H9 (cell line): Measurements from ENCODE around the gene PLCXD3. TPM values are rescaled to one million over a fixed set of nuclear protein-coding genes. Genes with fewer than 3 reads are reported as not detected.

ENCODE experiments used
- DNase-seq: peaks from one replicate; pipeline ENCODE4 v3.0.0-alpha.2; 2017
- H2AFZ ChIP-seq: one replicate; pipeline ENCODE4 v1.6.1; 2013; ENCODE audit warnings: mild to moderate bottlenecking, low read length, control low read depth, moderate library complexity
- H2AK5ac ChIP-seq: 2 replicates; pipeline ENCODE4 v1.6.1; 2013; ENCODE audit warnings: low read length, control low read depth, mixed read lengths; ENCODE audit not compliant: insufficient read length
- H2BK120ac ChIP-seq: one replicate; pipeline ENCODE4 v1.6.1; 2013; ENCODE audit warnings: low read depth, mild to moderate bottlenecking, low read length, control low read depth, inconsistent platforms; ENCODE audit not compliant: poor library complexity, severe bottlenecking
- H2BK12ac ChIP-seq: 2 replicates; pipeline ENCODE4 v1.6.1; 2013; ENCODE audit warnings: low read length, control low read depth, mixed read lengths, low read depth; ENCODE audit not compliant: insufficient read length
- H2BK15ac ChIP-seq: 2 replicates; pipeline ENCODE4 v1.6.1; 2013; ENCODE audit warnings: low read depth, low read length, control low read depth
- H2BK20ac ChIP-seq: one replicate; pipeline ENCODE4 v1.6.1; 2013; ENCODE audit warnings: low read depth, mild to moderate bottlenecking, low read length, control low read depth, inconsistent platforms; ENCODE audit not compliant: poor library complexity, severe bottlenecking
- H2BK5ac ChIP-seq: 2 replicates; pipeline ENCODE4 v1.6.1; 2013; ENCODE audit warnings: low read length, control low read depth, mixed read lengths; ENCODE audit not compliant: insufficient read length
- H3K14ac ChIP-seq: 2 replicates; pipeline ENCODE4 v1.6.1; 2013; ENCODE audit warnings: low read length, control low read depth; ENCODE audit not compliant: insufficient read depth
- H3K18ac ChIP-seq: 2 replicates; pipeline ENCODE4 v1.6.1; 2013; ENCODE audit warnings: low read depth, mild to moderate bottlenecking, mixed read lengths, low read length, control low read depth; ENCODE audit not compliant: insufficient read length
- H3K23ac ChIP-seq: 2 replicates; pipeline ENCODE4 v1.6.1; 2013; ENCODE audit warnings: low read length, control low read depth, mixed read lengths, low read depth; ENCODE audit not compliant: insufficient read length
- H3K23me2 ChIP-seq: 2 replicates; pipeline ENCODE4 v1.6.1; 2013; ENCODE audit warnings: low read depth, mild to moderate bottlenecking, mixed read lengths, low read length, control low read depth; ENCODE audit not compliant: insufficient read length, poor library complexity, severe bottlenecking
- H3K27ac ChIP-seq: 2 replicates; pipeline ENCODE4 v1.5.1; 2013; ENCODE audit warnings: low read length, control low read depth, mixed read lengths, low read depth; ENCODE audit not compliant: insufficient read length
- H3K27me3 ChIP-seq: 2 replicates; pipeline ENCODE4 v1.6.1; 2013; ENCODE audit warnings: low read length, control low read depth, inconsistent platforms; ENCODE audit not compliant: insufficient read depth
- H3K4ac ChIP-seq: 2 replicates; pipeline ENCODE4 v1.6.1; 2013; ENCODE audit warnings: low read depth, mild to moderate bottlenecking, control low read depth, inconsistent platforms, low read length, moderate library complexity
- H3K4me1 ChIP-seq: 2 replicates; pipeline ENCODE4 v1.6.1; 2013; ENCODE audit warnings: low read length, control low read depth, inconsistent platforms; ENCODE audit not compliant: insufficient read depth
- H3K4me2 ChIP-seq: 2 replicates; pipeline ENCODE4 v1.6.1; 2013; ENCODE audit warnings: low read length, control low read depth, mixed read lengths; ENCODE audit not compliant: insufficient read length, insufficient read depth
- H3K56ac ChIP-seq: 2 replicates; pipeline ENCODE4 v1.6.1; 2013; ENCODE audit warnings: low read depth, mild to moderate bottlenecking, mixed read lengths, low read length, control low read depth; ENCODE audit not compliant: insufficient read length
- H3K79me1 ChIP-seq: 2 replicates; pipeline ENCODE4 v1.6.1; 2013; ENCODE audit warnings: low read depth, mild to moderate bottlenecking, moderate library complexity, low read length, control low read depth, inconsistent platforms; ENCODE audit not compliant: insufficient read depth, poor library complexity, severe bottlenecking
- H3K79me2 ChIP-seq: 2 replicates; pipeline ENCODE4 v1.6.1; 2013; ENCODE audit warnings: low read length, control low read depth, inconsistent platforms; ENCODE audit not compliant: insufficient read depth
- H3K9ac ChIP-seq: 2 replicates; pipeline ENCODE4 v1.6.1; 2013; ENCODE audit warnings: low read length, control low read depth, mixed read lengths; ENCODE audit not compliant: insufficient read length; ENCODE audit errors: extremely low read depth
- H3K9me3 ChIP-seq: one replicate; pipeline ENCODE4 v1.6.1; 2013; ENCODE audit warnings: low read depth, low read length, inconsistent platforms; ENCODE audit not compliant: control insufficient read depth
- H3T11ph ChIP-seq: one replicate; pipeline ENCODE4 v1.6.1; 2013; ENCODE audit warnings: mild to moderate bottlenecking, low read length, control low read depth, inconsistent platforms
- H4K20me1 ChIP-seq: one replicate; pipeline ENCODE4 v1.6.1; 2013; ENCODE audit not compliant: control insufficient read depth, insufficient read length, insufficient read depth
- H4K5ac ChIP-seq: 2 replicates; pipeline ENCODE4 v1.6.1; 2013; ENCODE audit warnings: low read depth, mild to moderate bottlenecking, mixed read lengths, low read length, control low read depth; ENCODE audit not compliant: insufficient read length
- H4K8ac ChIP-seq: replicated peaks from 2 replicates; pipeline ENCODE4 v1.6.1; 2013; ENCODE audit warnings: low read length, control low read depth, mixed read lengths, low read depth; ENCODE audit not compliant: insufficient read length
- H4K91ac ChIP-seq: 2 replicates; pipeline ENCODE4 v1.6.1; 2013; ENCODE audit warnings: low read depth, mild to moderate bottlenecking, moderate library complexity, mixed read lengths, low read length, control low read depth; ENCODE audit not compliant: insufficient read length
- H3K27ac Mint-ChIP-seq, 3 experiments: 2 replicates in 2 of 3; 3 replicates in 1 of 3; pipeline ENCODE4 v1.8.0; 2020 to 2021; ENCODE audit warnings: mixed read lengths in 3 of 3, mild to moderate bottlenecking in 1 of 3, moderate library complexity in 1 of 3
- H3K27me3 Mint-ChIP-seq: 2 replicates; pipeline ENCODE4 v1.8.0; 2021; ENCODE audit warnings: low read depth, mild to moderate bottlenecking, moderate library complexity, mixed read lengths
- H3K36me3 Mint-ChIP-seq, 3 experiments: 2 replicates in 2 of 3; 3 replicates in 1 of 3; pipeline ENCODE4 v1.8.0; 2020 to 2021; ENCODE audit warnings: low read depth in 3 of 3, mixed read lengths in 3 of 3; ENCODE audit not compliant: insufficient read depth in 1 of 3
- H3K4me1 Mint-ChIP-seq, 2 experiments: 2 replicates each; pipeline ENCODE4 v1.8.0; 2020; ENCODE audit warnings: mixed read lengths in 2 of 2
- H3K4me3 Mint-ChIP-seq, 2 experiments: 2 replicates in 1 of 2; 3 replicates in 1 of 2; pipeline ENCODE4 v1.8.0; 2020 to 2021; ENCODE audit warnings: mild to moderate bottlenecking in 2 of 2, mixed read lengths in 2 of 2, moderate library complexity in 1 of 2
- H3K9me3 Mint-ChIP-seq, 2 experiments: 2 replicates in 1 of 2; 3 replicates in 1 of 2; pipeline ENCODE4 v1.8.0; 2020; ENCODE audit warnings: mild to moderate bottlenecking in 2 of 2, mixed read lengths in 2 of 2, moderate library complexity in 1 of 2
- WGBS: extraction: QIAGEN DNeasy Blood & Tissue Kit; methylation state at CpG from one replicate; pipeline ENCODE4 v1.1.7; 2013; ENCODE audit warnings: missing lambda C conversion rate, low lambda C conversion rate, mixed read lengths; ENCODE audit not compliant: insufficient read length; ENCODE audit errors: extremely low coverage; 5-methylcytosine and 5-hydroxymethylcytosine counted together
- total RNA-seq: library from RNA; stranded (reverse); gene quantifications from 2 replicates; pipeline ENCODE4 v1.2.1, GENCODE V29; 2021
- TF ChIP-seq, protein P1 (sequence below): fragments of 200-600 bp; sonication (generic); conservative IDR thresholded peaks from 3 replicates; pipeline ENCODE4 v1.8.0; 2021; ENCODE audit warnings: antibody characterized with exemption, mild to moderate bottlenecking

Gene PLCXD3
- total RNA-seq, 1 experiment from 2014 or later = not detected

DNA sequence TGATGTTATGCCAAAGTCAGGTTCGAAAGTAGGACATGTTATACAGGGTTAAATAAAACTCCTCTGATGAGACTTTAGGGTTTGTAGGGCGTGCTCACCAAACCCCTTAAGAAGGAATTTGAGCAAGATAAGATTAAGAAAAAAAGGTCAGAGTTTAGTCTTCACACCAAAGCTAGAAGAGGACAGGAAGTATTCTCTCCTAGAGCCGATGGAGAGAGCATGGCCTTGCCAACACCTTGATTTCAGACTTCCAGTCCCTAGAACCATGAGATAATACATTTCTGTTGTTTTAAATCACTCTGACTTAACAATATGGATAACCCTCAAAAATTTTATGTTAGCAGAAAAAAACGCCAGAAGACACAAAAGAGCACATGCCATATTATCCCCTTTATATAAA, 16.3 kb upstream of the PLCXD3 start:
- no CpG with 5 or more reads among the region's 4 CpGs for WGBS
- Histone ChIP-seq H3K14ac (no peak overlapping the region), H2BK120ac (no peak overlapping the region), H2BK15ac (no peak overlapping the region), H3K4ac (no peak overlapping the region), H3K56ac (no peak overlapping the region), H3K23me2 (no peaks in the 10 kb centered on the region), H2BK5ac (no peak overlapping the region), H3K79me1 (no peaks in the 10 kb centered on the region), H4K5ac (no peak overlapping the region), H3K4me2 (no peak overlapping the region), H3K27me3 (no peaks in the 10 kb centered on the region), H3K23ac (no peak overlapping the region), H2AFZ (no peak overlapping the region), H3K4me1 (no peaks in the 10 kb centered on the region; the same call in 1 of the 2 replicates), H2AK5ac (no peak overlapping the region), H3K9ac (no peak overlapping the region), H3K18ac (no peak overlapping the region), H3K79me2 (no peaks in the 10 kb centered on the region), H4K91ac (no peak overlapping the region), H4K8ac (no peak overlapping the region), H2BK20ac (no peak overlapping the region), H3T11ph (no peak overlapping the region), H3K27ac (no peak overlapping the region), H3K9me3 (no peaks in the 10 kb centered on the region), H2BK12ac (no peak overlapping the region), H4K20me1 (no peaks in the 10 kb centered on the region)
- Mint-ChIP-seq H3K27ac (no peak overlapping the region), H3K36me3 (no peaks in the 10 kb centered on the region), H3K4me1 (peaks cover 10 to 11% of the 10 kb centered on the region in 2 experiments), H3K27me3 (no peaks in the 10 kb centered on the region), H3K9me3 (no peaks in the 10 kb centered on the region), H3K4me3 (no peak overlapping the region)
- TF ChIP-seq, protein P1, sequence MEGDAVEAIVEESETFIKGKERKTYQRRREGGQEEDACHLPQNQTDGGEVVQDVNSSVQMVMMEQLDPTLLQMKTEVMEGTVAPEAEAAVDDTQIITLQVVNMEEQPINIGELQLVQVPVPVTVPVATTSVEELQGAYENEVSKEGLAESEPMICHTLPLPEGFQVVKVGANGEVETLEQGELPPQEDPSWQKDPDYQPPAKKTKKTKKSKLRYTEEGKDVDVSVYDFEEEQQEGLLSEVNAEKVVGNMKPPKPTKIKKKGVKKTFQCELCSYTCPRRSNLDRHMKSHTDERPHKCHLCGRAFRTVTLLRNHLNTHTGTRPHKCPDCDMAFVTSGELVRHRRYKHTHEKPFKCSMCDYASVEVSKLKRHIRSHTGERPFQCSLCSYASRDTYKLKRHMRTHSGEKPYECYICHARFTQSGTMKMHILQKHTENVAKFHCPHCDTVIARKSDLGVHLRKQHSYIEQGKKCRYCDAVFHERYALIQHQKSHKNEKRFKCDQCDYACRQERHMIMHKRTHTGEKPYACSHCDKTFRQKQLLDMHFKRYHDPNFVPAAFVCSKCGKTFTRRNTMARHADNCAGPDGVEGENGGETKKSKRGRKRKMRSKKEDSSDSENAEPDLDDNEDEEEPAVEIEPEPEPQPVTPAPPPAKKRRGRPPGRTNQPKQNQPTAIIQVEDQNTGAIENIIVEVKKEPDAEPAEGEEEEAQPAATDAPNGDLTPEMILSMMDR = no peak
- DNase-seq = no peak
